ENCODE data around the gene METTL9.

METTL9 gene

GRCh38 chr16:21617607-21618006 is 18.2 kb downstream of the METTL9 start:
- no peak overlapping the region for H3K4me3 ChIP-seq (ENCODE audit: insufficient read depth, low read length, poor library complexity, severe bottlenecking)
- no peaks in the 10 kb centered on the region for H4K20me1 ChIP-seq (ENCODE audit: low read depth, low read length)

GRCh38 chr16:21618281-21618680 is 18.9 kb downstream of the METTL9 start:
- no peak overlapping the region for H3K27ac ChIP-seq (ENCODE audit: low read depth, low read length)
- peaks cover 11% of the 10 kb centered on the region; the same call in 1 of the 2 replicates for H3K36me3 ChIP-seq (ENCODE audit: low read length)
- no peaks in the 10 kb centered on the region for H3F3A ChIP-seq (ENCODE audit: insufficient read depth)
- no peak overlapping the region for H2AFZ ChIP-seq (ENCODE audit: low read depth, low read length, severe bottlenecking)
- H3K4me2 ChIP-seq (ENCODE audit: low read depth, low read length, poor library complexity, severe bottlenecking) = no peak overlapping the region
- H3K9me3 ChIP-seq (ENCODE audit: insufficient read depth, low read length) = no peaks in the 10 kb centered on the region
- H4K20me1 ChIP-seq (ENCODE audit: low read depth, low read length) = no peaks in the 10 kb centered on the region
- no peak overlapping the region for H3K9ac ChIP-seq (ENCODE audit: low read length)
- H3K27me3 ChIP-seq (ENCODE audit: low read length) = no peaks in the 10 kb centered on the region
- no peaks in the 10 kb centered on the region for H3K9me2 ChIP-seq (replicated peaks; ENCODE audit: insufficient read depth, low read length)
- H3K79me2 ChIP-seq (ENCODE audit: insufficient read depth, low read length) = peaks cover 29% of the 10 kb centered on the region
- H3K4me3 ChIP-seq (ENCODE audit: insufficient read depth, low read length, poor library complexity, severe bottlenecking) = no peak overlapping the region
- TF ChIP-seq EZH2phosphoT487 (conservative IDR thresholded peaks at IDR 0.05; ENCODE audit: low read length) = no peak
- TF ChIP-seq, protein P1, sequence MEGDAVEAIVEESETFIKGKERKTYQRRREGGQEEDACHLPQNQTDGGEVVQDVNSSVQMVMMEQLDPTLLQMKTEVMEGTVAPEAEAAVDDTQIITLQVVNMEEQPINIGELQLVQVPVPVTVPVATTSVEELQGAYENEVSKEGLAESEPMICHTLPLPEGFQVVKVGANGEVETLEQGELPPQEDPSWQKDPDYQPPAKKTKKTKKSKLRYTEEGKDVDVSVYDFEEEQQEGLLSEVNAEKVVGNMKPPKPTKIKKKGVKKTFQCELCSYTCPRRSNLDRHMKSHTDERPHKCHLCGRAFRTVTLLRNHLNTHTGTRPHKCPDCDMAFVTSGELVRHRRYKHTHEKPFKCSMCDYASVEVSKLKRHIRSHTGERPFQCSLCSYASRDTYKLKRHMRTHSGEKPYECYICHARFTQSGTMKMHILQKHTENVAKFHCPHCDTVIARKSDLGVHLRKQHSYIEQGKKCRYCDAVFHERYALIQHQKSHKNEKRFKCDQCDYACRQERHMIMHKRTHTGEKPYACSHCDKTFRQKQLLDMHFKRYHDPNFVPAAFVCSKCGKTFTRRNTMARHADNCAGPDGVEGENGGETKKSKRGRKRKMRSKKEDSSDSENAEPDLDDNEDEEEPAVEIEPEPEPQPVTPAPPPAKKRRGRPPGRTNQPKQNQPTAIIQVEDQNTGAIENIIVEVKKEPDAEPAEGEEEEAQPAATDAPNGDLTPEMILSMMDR (IDR thresholded peaks at IDR 0.05; ENCODE audit: insufficient read depth, low read length, poor library complexity, severe bottlenecking) = no peak

More at GRCh38 chr16:21617607-21618006, 18.2 kb downstream of the METTL9 start:
- peaks cover 34% of the 10 kb centered on the region for H3K79me2 ChIP-seq (ENCODE audit: insufficient read depth, low read length)
- TF ChIP-seq, protein P1 (IDR thresholded peaks at IDR 0.05; ENCODE audit: insufficient read depth, low read length, poor library complexity, severe bottlenecking) = no peak
- TF ChIP-seq EZH2phosphoT487 (conservative IDR thresholded peaks at IDR 0.05; ENCODE audit: low read length) = no peak
- H3K9ac ChIP-seq (ENCODE audit: low read length) = no peak overlapping the region
- H2AFZ ChIP-seq (ENCODE audit: low read depth, low read length, severe bottlenecking) = no peak overlapping the region
- no peaks in the 10 kb centered on the region for H3F3A ChIP-seq (ENCODE audit: insufficient read depth)
- H3K4me2 ChIP-seq (ENCODE audit: low read depth, low read length, poor library complexity, severe bottlenecking) = no peak overlapping the region
- H3K36me3 ChIP-seq (ENCODE audit: low read length) = peaks cover 6% of the 10 kb centered on the region; the same call in 1 of the 2 replicates
- H3K27me3 ChIP-seq (ENCODE audit: low read length) = no peaks in the 10 kb centered on the region
- H3K9me2 ChIP-seq (replicated peaks; ENCODE audit: insufficient read depth, low read length) = no peaks in the 10 kb centered on the region
- H3K9me3 ChIP-seq (ENCODE audit: insufficient read depth, low read length) = no peaks in the 10 kb centered on the region
- H3K27ac ChIP-seq (ENCODE audit: low read depth, low read length) = no peak overlapping the region

DNA sequence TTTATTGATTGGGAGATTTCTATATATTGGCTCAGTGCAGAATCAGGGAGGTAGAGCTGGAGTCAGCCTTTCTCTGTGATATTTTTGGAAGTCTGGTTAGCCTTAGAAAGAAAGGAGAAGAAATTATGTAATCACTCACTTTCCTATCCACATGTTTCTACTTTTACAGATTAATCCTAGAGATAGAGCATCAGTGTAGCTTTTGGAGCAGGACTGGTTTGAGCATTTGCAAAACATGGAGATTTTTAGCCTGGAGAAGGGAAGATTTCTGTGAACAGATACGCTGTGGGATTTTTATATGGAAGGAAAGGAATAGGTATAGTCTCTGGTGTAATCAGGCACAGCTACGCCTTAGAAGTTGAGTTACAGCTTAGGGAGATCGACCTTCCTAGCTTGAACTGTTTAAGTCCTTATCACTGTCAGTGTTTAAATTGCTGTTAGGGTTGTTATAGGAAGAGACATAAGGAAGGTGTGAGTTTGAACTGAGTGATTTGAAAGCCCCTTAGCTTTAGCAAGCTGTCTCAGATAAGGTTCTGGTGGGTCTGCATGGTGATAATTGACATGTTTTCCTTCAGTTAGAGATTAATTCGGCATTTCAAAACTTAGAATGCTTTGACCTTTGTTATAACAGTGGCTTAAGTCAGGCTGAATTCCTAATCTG is 20.5 kb downstream of the METTL9 start:
- H3K9me2 ChIP-seq (replicated peaks; ENCODE audit: insufficient read depth, low read length) = no peaks in the 10 kb centered on the region
- no peak overlapping the region for H3K27ac ChIP-seq (ENCODE audit: low read depth, low read length)
- TF ChIP-seq, protein P1 (IDR thresholded peaks at IDR 0.05; ENCODE audit: insufficient read depth, low read length, poor library complexity, severe bottlenecking) = no peak
- TF ChIP-seq EZH2phosphoT487 (conservative IDR thresholded peaks at IDR 0.05; ENCODE audit: low read length) = no peak
- H2AFZ ChIP-seq (ENCODE audit: low read depth, low read length, severe bottlenecking) = no peak overlapping the region
- no peak overlapping the region for H3K4me3 ChIP-seq (ENCODE audit: insufficient read depth, low read length, poor library complexity, severe bottlenecking)
- no peaks in the 10 kb centered on the region for H3K27me3 ChIP-seq (ENCODE audit: low read length)
- H3K9me3 ChIP-seq (ENCODE audit: insufficient read depth, low read length) = no peaks in the 10 kb centered on the region
- no peak overlapping the region for H3K9ac ChIP-seq (ENCODE audit: low read length)
- H3F3A ChIP-seq (ENCODE audit: insufficient read depth) = no peaks in the 10 kb centered on the region
- no peaks in the 10 kb centered on the region for H4K20me1 ChIP-seq (ENCODE audit: low read depth, low read length)
- no peak overlapping the region for H3K4me2 ChIP-seq (ENCODE audit: low read depth, low read length, poor library complexity, severe bottlenecking)
- H3K36me3 ChIP-seq (ENCODE audit: low read length) = peaks cover 14% of the 10 kb centered on the region; the same call in 1 of the 2 replicates
- peaks cover 17% of the 10 kb centered on the region for H3K79me2 ChIP-seq (ENCODE audit: insufficient read depth, low read length)
